LNCaP clone FGC (cell line): ENCODE data around the gene DOK7.

Experiments used
- DNase-seq: peaks from one replicate; pipeline ENCODE4 v3.0.0-alpha.2; 2011; ENCODE audit warnings: low read depth
- H3K4me3 ChIP-seq: 2 replicates; pipeline ENCODE4 v1.5.1; 2011; ENCODE audit warnings: mild to moderate bottlenecking, low read depth, low read length, control low read depth
- CTCF ChIP-seq: IDR thresholded peaks from 2 replicates; pipeline ENCODE4 v1.5.1; 2012; ENCODE audit warnings: mild to moderate bottlenecking; ENCODE audit not compliant: control insufficient read depth, insufficient read depth; ENCODE audit errors: extremely low read depth

The DOK7 gene

GRCh38 chr4:3512719-3513118 lies 49.6 kb downstream of the DOK7 start:
- H3K4me3 ChIP-seq: no peak overlapping the region
- DNase-seq: no peak
- TF ChIP-seq CTCF: no peak

- no peak overlapping the region for H3K4me3 ChIP-seq
- TF ChIP-seq CTCF: no peak
- no peak for DNase-seq
These were observed 50.7 kb downstream of the DOK7 start for GRCh38 chr4:3513807-3514206.

DNA sequence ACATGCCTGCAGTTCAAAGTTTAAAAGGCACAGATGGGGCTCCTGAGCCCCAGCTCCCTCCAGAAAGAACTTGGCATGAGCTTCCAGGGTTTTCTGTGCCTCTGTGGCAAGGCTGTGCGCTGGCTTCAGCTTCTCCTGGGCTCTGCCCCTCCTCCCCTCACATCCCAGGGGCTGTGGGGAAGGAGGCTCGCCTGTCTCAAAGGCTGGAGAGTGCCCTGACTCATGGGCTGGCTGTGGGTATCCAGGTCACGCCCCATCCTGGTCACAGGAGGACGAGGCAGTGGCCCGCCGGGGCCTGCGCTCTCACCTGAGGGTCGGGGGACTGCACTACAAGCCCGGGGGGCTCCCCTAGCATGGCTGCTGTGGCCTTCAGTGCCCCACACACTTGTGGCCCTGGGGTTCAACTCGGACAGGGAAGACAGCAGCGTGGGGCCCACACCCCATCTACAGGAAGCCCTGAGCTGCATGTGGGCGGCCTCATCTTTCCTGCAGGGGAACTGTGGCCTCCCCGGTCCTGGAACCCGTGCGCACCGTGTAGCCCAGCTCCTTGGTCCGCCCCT lies 51.2 kb downstream of the DOK7 start:
- no peak for TF ChIP-seq CTCF
- DNase-seq: no peak
- no peak overlapping the region for H3K4me3 ChIP-seq

GRCh38 chr4:3514806-3515501 lies 51.8 kb downstream of the DOK7 start:
- TF ChIP-seq CTCF: peak; percentile 35
- H3K4me3 ChIP-seq: no peak overlapping the region
- no peak for DNase-seq

DNA sequence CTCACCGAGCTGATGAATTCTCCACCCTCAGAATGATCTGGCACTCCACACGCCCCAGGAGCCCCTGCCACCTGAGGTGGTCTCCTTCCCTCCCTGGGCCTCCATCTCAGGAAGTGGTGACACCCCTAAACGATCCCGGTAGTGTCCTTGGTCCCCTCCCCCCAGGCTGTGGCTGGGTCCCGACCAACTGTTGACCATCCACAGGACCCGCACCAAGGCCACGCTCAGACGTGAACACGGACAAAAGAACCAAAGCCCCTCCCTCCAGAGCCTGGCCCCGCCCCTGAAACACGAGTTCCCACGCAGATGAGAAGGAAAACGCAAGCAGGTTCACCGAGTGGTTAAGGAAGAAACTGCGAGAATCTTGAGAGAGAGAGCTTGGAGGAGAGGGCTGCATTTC lies 52.5 kb downstream of the DOK7 start:
- TF ChIP-seq CTCF: no peak
- no peak for DNase-seq
- H3K4me3 ChIP-seq: no peak overlapping the region

- H3K4me3 ChIP-seq: no peak overlapping the region
- no peak for DNase-seq
- TF ChIP-seq CTCF: no peak
These were observed 53.1 kb downstream of the DOK7 start for GRCh38 chr4:3516061-3516835.
